ENCODE measurements around the gene SPTLC1. TPM values are rescaled to one million over a fixed set of nuclear protein-coding genes. Genes with fewer than 3 reads are reported as not detected.
"Not testable (repeated sequence)": the region's sequence is repeated elsewhere in the genome, so short reads cannot be mapped to it uniquely, and the experiment has no call there.

SPTLC1 gene
- total RNA-seq, 1 donor = 44.0 TPM

DNA sequence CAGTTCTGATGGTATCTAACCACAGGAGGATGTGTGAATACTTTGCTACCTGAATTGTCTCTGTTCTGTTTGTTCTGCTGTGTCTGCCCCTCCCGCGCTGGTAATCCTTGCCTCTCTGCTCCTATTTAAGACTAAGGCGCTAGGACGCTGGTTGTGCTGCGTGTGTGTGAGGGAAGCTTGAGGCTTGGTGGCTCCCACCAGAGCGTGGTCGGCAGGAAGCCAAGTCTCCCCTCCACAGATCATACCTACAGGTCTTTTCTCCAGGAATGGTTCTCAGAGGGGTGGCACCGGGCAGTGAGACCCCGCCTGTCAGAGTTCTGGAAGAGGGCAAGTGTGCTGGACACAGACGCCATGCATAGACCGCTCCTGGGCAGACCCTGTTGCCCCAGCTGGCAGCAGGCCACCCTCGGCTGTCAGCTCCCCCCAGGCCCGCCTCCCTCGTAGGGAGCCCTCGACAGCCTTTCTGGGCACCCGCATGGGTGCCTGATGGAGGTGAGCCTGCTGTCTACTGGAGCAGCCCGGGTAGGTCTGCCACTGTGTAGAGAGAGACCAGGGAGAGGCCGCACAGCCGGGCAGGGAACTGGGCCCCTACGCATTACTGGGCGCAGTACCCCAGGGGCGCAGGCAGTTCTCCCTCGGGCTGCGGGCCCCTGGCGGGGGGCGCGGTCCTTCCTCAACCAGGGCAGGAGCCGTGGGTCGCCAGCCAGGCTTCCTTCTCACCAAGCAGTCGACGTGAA is 111.7 kb downstream of the SPTLC1 start:
- Histone ChIP-seq H3K4me3 (ENCODE audit: low read length) (no peak overlapping the region), H3K27me3 (ENCODE audit: insufficient read depth, low read length) (no peaks in the 10 kb centered on the region), H3K4me1 (ENCODE audit: insufficient read depth, low read length) (no peaks in the 10 kb centered on the region), H3K9me3 (ENCODE audit: low read depth, low read length) (no peaks in the 10 kb centered on the region)

DNA sequence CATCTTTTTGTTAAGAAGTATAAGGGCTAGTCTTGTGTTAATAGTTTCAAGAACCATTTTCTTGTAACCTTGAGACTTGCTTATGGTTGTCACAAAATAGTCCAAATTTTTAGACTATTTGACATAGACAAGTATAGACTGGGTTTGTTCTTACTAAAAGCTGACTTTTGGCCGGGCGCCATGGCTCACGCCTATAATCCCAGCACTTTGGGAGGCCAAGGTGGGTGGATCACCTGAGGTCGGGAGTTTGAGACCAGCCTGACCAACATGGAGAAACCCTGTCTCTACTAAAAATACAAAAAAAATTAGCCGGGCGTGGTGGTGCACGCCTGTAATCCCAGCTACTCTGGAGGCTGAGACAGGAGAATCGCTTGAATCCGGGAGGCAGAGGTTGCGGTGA is 113.3 kb downstream of the SPTLC1 start:
- not testable (repeated sequence) for H3K9me3 ChIP-seq (ENCODE audit: low read depth, low read length); H3K4me1 ChIP-seq (ENCODE audit: insufficient read depth, low read length); H3K4me3 ChIP-seq (ENCODE audit: low read length); H3K27me3 ChIP-seq (ENCODE audit: insufficient read depth, low read length)

DNA sequence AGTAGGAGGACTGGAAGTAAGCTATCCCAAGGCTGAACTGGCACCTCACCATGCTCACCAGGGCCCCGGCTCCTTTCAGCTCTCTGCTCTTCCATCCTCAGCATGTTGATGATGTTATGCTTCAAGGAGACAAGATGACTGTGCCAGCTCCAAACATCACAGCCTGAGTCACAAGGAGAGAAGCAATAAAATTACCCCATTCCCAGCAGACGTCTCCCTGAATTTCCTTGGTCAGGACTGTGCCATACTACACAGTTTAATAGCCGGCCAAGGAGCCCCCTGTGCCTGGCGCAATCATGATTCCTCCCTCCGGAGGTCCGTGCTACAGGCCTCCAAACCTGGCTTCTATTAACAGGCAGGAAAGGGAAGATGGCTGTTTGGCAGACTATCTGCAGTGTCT is 114.0 kb downstream of the SPTLC1 start:
- no peaks in the 10 kb centered on the region for H3K27me3 ChIP-seq (ENCODE audit: insufficient read depth, low read length)
- H3K9me3 ChIP-seq (ENCODE audit: low read depth, low read length) = no peaks in the 10 kb centered on the region
- no peak overlapping the region for H3K4me3 ChIP-seq (ENCODE audit: low read length)
- no peaks in the 10 kb centered on the region for H3K4me1 ChIP-seq (ENCODE audit: insufficient read depth, low read length)

DNA sequence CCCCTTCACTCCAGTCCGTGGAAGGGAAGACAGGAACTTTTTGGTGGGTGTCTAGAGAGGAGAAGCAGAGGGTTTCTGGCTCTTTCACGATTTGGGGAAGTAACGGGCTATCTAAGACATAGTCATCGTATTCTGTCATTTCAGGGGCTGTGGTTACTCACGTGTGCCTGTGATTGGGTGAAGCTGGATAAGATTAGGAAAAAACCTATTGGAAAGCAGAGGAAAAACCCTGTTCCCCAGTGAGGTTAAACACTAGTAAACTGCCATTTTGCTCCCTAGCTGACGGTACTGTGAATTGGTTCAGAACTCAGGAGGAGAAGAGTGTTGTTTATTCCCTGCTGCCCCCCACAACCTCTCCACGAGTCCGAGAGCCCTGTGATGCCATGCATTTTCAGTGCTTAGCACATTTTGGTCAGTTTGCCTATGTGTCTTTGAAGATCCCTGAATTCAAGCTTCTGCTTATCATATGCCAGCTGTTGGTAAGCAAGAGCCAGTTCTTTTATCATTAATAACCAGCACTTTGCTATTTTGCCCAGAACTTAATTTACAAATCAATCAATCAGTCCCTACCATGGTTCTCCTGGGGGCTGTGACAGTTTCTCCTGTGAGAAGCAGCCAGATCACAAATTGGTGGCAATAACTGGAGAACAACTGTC is 120.1 kb downstream of the SPTLC1 start:
- Histone ChIP-seq H3K4me3 (ENCODE audit: low read length) (no peak overlapping the region), H3K4me1 (ENCODE audit: insufficient read depth, low read length) (no peaks in the 10 kb centered on the region), H3K9me3 (ENCODE audit: low read depth, low read length) (no peaks in the 10 kb centered on the region), H3K27me3 (ENCODE audit: insufficient read depth, low read length) (no peaks in the 10 kb centered on the region)

DNA sequence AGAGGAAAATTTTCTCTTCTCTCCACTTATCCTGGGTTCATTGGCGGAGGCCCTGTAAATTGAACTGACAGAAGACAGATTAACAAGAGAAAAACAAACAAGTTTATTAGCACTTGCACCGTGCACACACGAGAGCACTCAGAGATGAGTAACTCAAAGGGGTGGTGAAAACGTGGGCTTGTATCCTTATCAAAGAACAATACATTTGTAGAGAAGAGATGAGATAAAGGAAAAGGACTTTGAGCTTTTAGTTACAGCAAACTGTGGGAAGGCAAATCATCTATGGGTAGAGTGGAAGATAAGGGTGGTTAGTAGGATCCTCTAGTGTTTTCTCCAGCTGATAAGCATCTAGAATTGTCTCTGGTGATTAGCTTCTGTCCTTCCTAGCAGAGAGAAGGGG is 120.8 kb downstream of the SPTLC1 start:
- no peaks in the 10 kb centered on the region for H3K4me1 ChIP-seq (ENCODE audit: insufficient read depth, low read length)
- H3K27me3 ChIP-seq (ENCODE audit: insufficient read depth, low read length) = no peaks in the 10 kb centered on the region
- no peaks in the 10 kb centered on the region for H3K9me3 ChIP-seq (ENCODE audit: low read depth, low read length)
- no peak overlapping the region for H3K4me3 ChIP-seq (ENCODE audit: low read length)

DNA sequence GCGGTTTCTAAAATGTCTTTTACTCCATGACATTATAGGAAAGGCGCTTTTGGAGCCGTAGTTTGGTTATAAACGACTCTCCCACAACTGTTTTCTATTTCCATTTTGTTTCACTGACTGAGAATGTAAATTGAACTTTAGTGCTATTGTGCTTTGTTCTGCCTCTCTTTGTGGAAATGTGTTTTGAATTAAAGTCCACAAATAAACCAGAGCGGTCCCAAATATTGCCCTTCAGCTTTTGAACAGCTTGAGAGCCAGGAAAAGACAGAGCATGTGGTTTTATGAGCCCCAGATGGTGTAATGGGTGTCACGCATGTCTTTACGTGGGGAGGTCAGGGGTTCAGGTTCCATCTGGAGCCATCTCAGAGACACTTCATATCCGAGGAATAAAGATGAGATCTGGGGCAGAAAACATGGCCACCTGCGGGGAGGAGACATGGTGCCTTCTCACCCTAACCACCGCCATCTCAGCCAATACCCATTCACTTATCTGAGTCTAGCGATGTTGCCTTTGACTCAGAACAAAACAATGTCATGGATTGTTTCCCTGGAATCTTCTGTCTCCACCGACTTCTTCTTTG is 122.7 kb downstream of the SPTLC1 start:
- Histone ChIP-seq H3K9me3 (ENCODE audit: low read depth, low read length) (no peaks in the 10 kb centered on the region), H3K27me3 (ENCODE audit: insufficient read depth, low read length) (no peaks in the 10 kb centered on the region), H3K4me3 (ENCODE audit: low read length) (no peak overlapping the region), H3K4me1 (ENCODE audit: insufficient read depth, low read length) (no peaks in the 10 kb centered on the region)

DNA sequence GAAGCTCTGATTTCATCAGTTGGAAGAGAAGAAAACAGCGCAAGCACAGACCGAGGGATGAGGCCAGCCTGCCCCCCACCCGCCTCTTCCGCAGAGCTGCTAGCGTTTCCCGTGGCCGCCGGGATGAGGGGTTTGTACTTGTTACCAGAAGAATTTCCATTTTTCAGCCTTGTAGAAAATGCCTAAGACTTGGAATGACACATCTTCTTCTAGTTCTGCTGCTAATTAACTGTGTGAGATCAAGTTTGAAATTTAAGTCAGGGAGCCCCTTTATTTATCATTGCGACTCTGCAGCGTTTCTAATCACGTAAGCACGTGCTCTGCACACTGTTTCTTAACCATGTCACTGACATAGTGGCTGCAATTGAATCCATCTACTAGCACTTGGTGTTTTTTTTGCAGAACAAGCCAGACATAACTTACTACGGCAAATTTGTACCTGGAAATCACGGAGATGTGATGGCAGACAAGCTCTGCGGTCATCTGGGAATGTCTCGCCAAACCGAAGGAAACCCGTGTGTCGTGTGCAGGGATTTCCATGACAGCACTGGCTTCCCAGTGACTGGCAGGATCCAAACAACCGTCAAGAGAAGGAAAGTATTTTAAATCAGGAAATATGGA is 123.4 kb downstream of the SPTLC1 start:
- Histone ChIP-seq H3K27me3 (ENCODE audit: insufficient read depth, low read length) (no peaks in the 10 kb centered on the region), H3K9me3 (ENCODE audit: low read depth, low read length) (no peaks in the 10 kb centered on the region), H3K4me3 (ENCODE audit: low read length) (no peak overlapping the region), H3K4me1 (ENCODE audit: insufficient read depth, low read length) (no peaks in the 10 kb centered on the region)

DNA sequence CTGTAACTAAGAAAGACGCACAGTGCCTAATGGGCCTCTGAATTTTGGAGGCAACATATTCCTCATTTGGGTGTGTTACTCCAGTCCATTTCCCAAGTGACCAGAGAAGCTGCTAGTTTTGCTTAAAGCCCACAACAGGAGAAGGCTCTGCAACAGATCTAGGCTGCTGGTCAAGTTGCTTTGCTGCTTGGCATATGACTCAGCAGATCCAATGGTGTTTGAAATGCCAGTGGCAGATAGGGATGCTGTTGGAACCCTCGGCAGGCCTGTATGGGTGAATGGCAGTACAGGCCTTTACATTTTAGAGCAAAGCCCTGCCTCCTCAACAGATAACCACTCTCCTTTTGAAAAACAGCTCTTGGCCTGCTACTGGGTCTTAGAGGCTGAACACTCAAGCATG is 129.0 kb downstream of the SPTLC1 start:
- H3K27me3 ChIP-seq (ENCODE audit: insufficient read depth, low read length) = no peaks in the 10 kb centered on the region
- H3K9me3 ChIP-seq (ENCODE audit: low read depth, low read length) = no peaks in the 10 kb centered on the region
- no peaks in the 10 kb centered on the region for H3K4me1 ChIP-seq (ENCODE audit: insufficient read depth, low read length)
- no peak overlapping the region for H3K4me3 ChIP-seq (ENCODE audit: low read length)

DNA sequence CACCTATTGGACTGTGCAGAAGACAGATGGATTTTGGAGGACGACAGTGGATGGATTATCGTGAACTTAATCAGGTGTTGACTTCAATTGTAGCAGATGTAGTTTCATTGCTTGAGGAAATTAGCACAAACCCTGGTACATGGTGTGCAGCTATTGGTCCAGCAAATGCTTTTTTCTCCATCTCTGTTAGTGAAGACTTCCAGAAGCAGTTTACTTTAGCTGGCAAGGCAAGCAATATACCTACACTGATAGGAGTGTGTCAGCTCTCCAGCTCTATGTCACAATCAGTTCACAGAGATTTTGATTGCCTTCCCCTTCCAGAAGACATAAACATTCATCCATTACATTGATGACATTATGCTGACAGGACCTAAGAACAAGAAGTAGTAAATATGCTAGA is 129.5 kb downstream of the SPTLC1 start:
- Histone ChIP-seq H3K4me1 (ENCODE audit: insufficient read depth, low read length) (no peaks in the 10 kb centered on the region), H3K9me3 (ENCODE audit: low read depth, low read length) (no peaks in the 10 kb centered on the region), H3K27me3 (ENCODE audit: insufficient read depth, low read length) (no peaks in the 10 kb centered on the region), H3K4me3 (ENCODE audit: low read length) (no peak overlapping the region)

Other genes starting within 250 kb of the SPTLC1 start
- not detected for gene ROR2, start 165.2 kb downstream of the SPTLC1 start, total RNA-seq
- 87.9 TPM for gene IARS1, start 178.3 kb upstream of the SPTLC1 start, total RNA-seq
- 34.2 TPM for gene NOL8, start 209.9 kb upstream of the SPTLC1 start, total RNA-seq
- 12.5 TPM for gene CENPP, start 210.5 kb upstream of the SPTLC1 start, total RNA-seq